H1 (cell line): Measurements from ENCODE around the gene TNS1. TPM values are rescaled to one million over a fixed set of nuclear protein-coding genes. Genes with fewer than 3 reads are reported as not detected.

Experiments used
- CHD7 ChIP-seq: fragments of 300-600 bp; sonication (generic); IDR thresholded peaks from 2 replicates; pipeline ENCODE4 v1.7.1; 2012; ENCODE audit warnings: low read length, moderate library complexity, mild to moderate bottlenecking, inconsistent platforms; ENCODE audit not compliant: insufficient replicate concordance
- E2F6 ChIP-seq: IDR thresholded peaks from 2 replicates; pipeline ENCODE4 v1.6.1; 2012; ENCODE audit warnings: inconsistent platforms
- polyA plus RNA-seq, 7 experiments: library from polyadenylated mRNA; depleted of rRNA in 3 of 7; stranded (reverse) in 5 of 7; unstranded in 2 of 7; fragments of >200 nt in 5 of 7; fragments of 200-250 nt in 2 of 7; gene quantifications; 1 replicate in 5 of 7; 2 replicates in 1 of 7; 4 replicates in 1 of 7; pipeline versions ENCODE4 v1.2.1 to v1.2.3, GENCODE V29; 2011 to 2013; ENCODE audit warnings: missing spikeins in 2 of 7, mixed read lengths in 2 of 7
- total RNA-seq: library from RNA; stranded (reverse); fragmentation: NEBNext Ultra II Directional; extraction: Animal tissue kit (Norgen Biotek cat#: 25700); gene quantifications from 2 replicates; pipeline ENCODE4 v1.2.1, GENCODE V29; 2021

TNS1 gene
- total and polyA plus RNA-seq, 2 of the 8 experiments (the other 6 are each of a cell fraction or from before 2014, with no cell fraction given): 1.5 to 5.1 TPM

- TF ChIP-seq CHD7 (no peak), E2F6 (no peak)
Measured at GRCh38 chr2:217853301-217853881, 149.4 kb downstream of the TNS1 start (continued).
